ENCODE results near the gene LAMA5.

GRCh38 chr20:62342910-62343309 is 24.2 kb downstream of the LAMA5 start:
- no peak for TF ChIP-seq GATA1 (IDR thresholded peaks at IDR 0.05; ENCODE audit: low read depth, low read length)
- no peak for TF ChIP-seq POLR2A (IDR thresholded peaks at IDR 0.05; ENCODE audit: low read length)

Data from erythroblast (primary cell).